Mesodermal cell (in vitro differentiated cells): ENCODE results near the gene DNAH17.
A peak's percentile ranks its signal among the peaks of the same experiment; 100 is the strongest.

Experiments used
- H3K27ac ChIP-seq: 2 replicates; pipeline ENCODE4 v1.7.0; 2013; ENCODE audit warnings: mild to moderate bottlenecking, low read depth, low read length, moderate library complexity; ENCODE audit not compliant: severe bottlenecking
- H3K36me3 ChIP-seq: 2 replicates; pipeline ENCODE4 v1.7.1; 2013; ENCODE audit warnings: mild to moderate bottlenecking, low read length, moderate library complexity; ENCODE audit not compliant: control insufficient read depth, insufficient read depth
- H3K4me1 ChIP-seq: one replicate; pipeline ENCODE4 v1.7.1; 2013; ENCODE audit warnings: mild to moderate bottlenecking, low read length; ENCODE audit not compliant: insufficient read depth, control insufficient read depth, poor library complexity, severe bottlenecking
- H3K4me3 ChIP-seq: 2 replicates; pipeline ENCODE4 v1.7.0; 2013; ENCODE audit warnings: low read length, control low read depth, mild to moderate bottlenecking; ENCODE audit not compliant: insufficient read depth, poor library complexity, severe bottlenecking; ENCODE audit errors: extremely low read depth
- H3K9me3 ChIP-seq: 2 replicates; pipeline ENCODE4 v1.7.1; 2013; ENCODE audit warnings: mild to moderate bottlenecking, low read length, moderate library complexity; ENCODE audit not compliant: control insufficient read depth
- WGBS, 2 experiments: methylation state at CpG; one replicate each; pipeline ENCODE4 v1.1.5; 2013; ENCODE audit warnings: missing lambda C conversion rate in 2 of 2; ENCODE audit not compliant: insufficient coverage in 2 of 2; 5-methylcytosine and 5-hydroxymethylcytosine counted together

The DNAH17 gene

GRCh38 chr17:78414178-78415162, 162.7 kb downstream of the DNAH17 start:
- Histone ChIP-seq H3K27ac (peak overlapping the region; percentile 41), H3K4me1 (peaks cover 34% of the 10 kb centered on the region), H3K9me3 (no peaks in the 10 kb centered on the region), H3K4me3 (no peak overlapping the region), H3K36me3 (peaks cover 82% of the 10 kb centered on the region)
- WGBS, 2 experiments = 89 to 93% methylated on average over 31 to 33 of the region's 34 CpGs

GRCh38 chr17:78412403-78412802, 164.8 kb downstream of the DNAH17 start:
- H3K36me3 ChIP-seq = peaks cover 74% of the 10 kb centered on the region
- no peaks in the 10 kb centered on the region for H3K9me3 ChIP-seq
- no peak overlapping the region for H3K4me3 ChIP-seq
- no peak overlapping the region for H3K27ac ChIP-seq
- WGBS, 2 experiments = 76 to 90% methylated on average over 5 to 7 of the region's 10 CpGs
- peaks cover 34% of the 10 kb centered on the region for H3K4me1 ChIP-seq

- Histone ChIP-seq H3K4me1 (peaks cover 26% of the 10 kb centered on the region), H3K36me3 (peaks cover 73% of the 10 kb centered on the region)
- 92% methylated on average over 12 to 17 of the region's 17 CpGs for WGBS, 2 experiments
Measured at GRCh38 chr17:78411241-78411857, 165.8 kb downstream of the DNAH17 start.

GRCh38 chr17:78409191-78409928, 167.8 kb downstream of the DNAH17 start:
- no peak overlapping the region for H3K4me3 ChIP-seq
- WGBS, 2 experiments = 98% methylated on average over 8 to 10 of the region's 12 CpGs
- no peaks in the 10 kb centered on the region for H3K9me3 ChIP-seq
- H3K27ac ChIP-seq = no peak overlapping the region
- peaks cover 71% of the 10 kb centered on the region for H3K36me3 ChIP-seq
- peaks cover 14% of the 10 kb centered on the region for H3K4me1 ChIP-seq

More at GRCh38 chr17:78411241-78411857, 165.8 kb downstream of the DNAH17 start:
- Histone ChIP-seq H3K4me3 (no peak overlapping the region), H3K9me3 (no peaks in the 10 kb centered on the region), H3K27ac (peak overlapping the region; percentile 74)

GRCh38 chr17:78408476-78409050, 168.6 kb downstream of the DNAH17 start:
- H3K36me3 ChIP-seq = peaks cover 71% of the 10 kb centered on the region
- H3K9me3 ChIP-seq = no peaks in the 10 kb centered on the region
- WGBS, 2 experiments = 92 to 96% methylated on average over 18 to 19 of the region's 23 CpGs
- no peak overlapping the region for H3K4me3 ChIP-seq
- H3K27ac ChIP-seq = no peak overlapping the region
- H3K4me1 ChIP-seq = peaks cover 10% of the 10 kb centered on the region

- peaks cover 71% of the 10 kb centered on the region for H3K36me3 ChIP-seq
- peaks cover 7% of the 10 kb centered on the region for H3K4me1 ChIP-seq
- peak overlapping the region; percentile 16 for H3K27ac ChIP-seq
- H3K4me3 ChIP-seq = no peak overlapping the region
- H3K9me3 ChIP-seq = no peaks in the 10 kb centered on the region
- WGBS, 2 experiments = 86 to 87% methylated on average over 7 of the region's 7 CpGs
Measured at GRCh38 chr17:78407387-78408000, 169.7 kb downstream of the DNAH17 start.

GRCh38 chr17:78406920-78407319, 170.3 kb downstream of the DNAH17 start:
- 95 to 98% methylated on average over 2 to 4 of the region's 8 CpGs for WGBS, 2 experiments
- no peak overlapping the region for H3K4me3 ChIP-seq
- H3K27ac ChIP-seq = no peak overlapping the region
- H3K9me3 ChIP-seq = no peaks in the 10 kb centered on the region
- H3K36me3 ChIP-seq = peaks cover 71% of the 10 kb centered on the region
- H3K4me1 ChIP-seq = peaks cover 7% of the 10 kb centered on the region

- H3K27ac ChIP-seq = no peak overlapping the region
- 93 to 96% methylated on average over 3 to 6 of the region's 6 CpGs for WGBS, 2 experiments
- H3K4me1 ChIP-seq = peaks cover 8% of the 10 kb centered on the region
- peaks cover 72% of the 10 kb centered on the region for H3K36me3 ChIP-seq
- H3K9me3 ChIP-seq = no peaks in the 10 kb centered on the region
- H3K4me3 ChIP-seq = no peak overlapping the region
Measured at GRCh38 chr17:78406396-78406795, 170.8 kb downstream of the DNAH17 start.

- 96 to 99% methylated on average over 8 to 13 of the region's 14 CpGs for WGBS, 2 experiments
Measured at GRCh38 chr17:78403822-78404221, 173.4 kb downstream of the DNAH17 start.

GRCh38 chr17:78401891-78402290, 175.3 kb downstream of the DNAH17 start:
- Histone ChIP-seq H3K4me1 (peaks cover 29% of the 10 kb centered on the region), H3K27ac (no peak overlapping the region), H3K9me3 (no peaks in the 10 kb centered on the region), H3K4me3 (no peak overlapping the region), H3K36me3 (peaks cover 90% of the 10 kb centered on the region)
- WGBS, 2 experiments = 67 to 92% methylated on average over 5 to 7 of the region's 8 CpGs

More at GRCh38 chr17:78403822-78404221, 173.4 kb downstream of the DNAH17 start:
- H3K9me3 ChIP-seq = no peaks in the 10 kb centered on the region
- peaks cover 15% of the 10 kb centered on the region for H3K4me1 ChIP-seq
- no peak overlapping the region for H3K27ac ChIP-seq
- H3K4me3 ChIP-seq = no peak overlapping the region
- H3K36me3 ChIP-seq = peaks cover 83% of the 10 kb centered on the region
